HepG2 (cell line): ENCODE results near the gene SP6. TPM values are rescaled to one million over a fixed set of nuclear protein-coding genes. Genes with fewer than 3 reads are reported as not detected.
A peak's percentile ranks its signal among the peaks of the same experiment; 100 is the strongest.

Experiments used
- CCDC6 ChIP-seq: sonication (generic); formaldehyde crosslinking; IDR thresholded peaks from 2 replicates; pipeline ENCODE4 v1.8.1; 2022; ENCODE audit warnings: mild to moderate bottlenecking, missing genetic modification reagents, moderate library complexity
- HOXA3 ChIP-seq: sonication (generic); formaldehyde crosslinking; IDR thresholded peaks from 2 replicates; pipeline ENCODE4 v1.5.0; 2020; ENCODE audit warnings: missing genetic modification reagents
- IRF2 ChIP-seq: IDR thresholded peaks from 2 replicates; pipeline ENCODE4 v1.6.1; 2018; ENCODE audit warnings: missing genetic modification reagents, missing compliant biosample characterization
- KDM3A ChIP-seq: IDR thresholded peaks from 2 replicates; pipeline ENCODE4 v1.6.1; 2018; ENCODE audit warnings: low read depth, missing compliant biosample characterization
- RARA ChIP-seq: IDR thresholded peaks from 2 replicates; pipeline ENCODE4 v1.6.1; 2016; ENCODE audit warnings: missing genetic modification reagents, missing compliant biosample characterization
- RXRA ChIP-seq: sonication (generic); formaldehyde crosslinking; IDR thresholded peaks from 2 replicates; pipeline ENCODE4 v1.5.1; 2020; ENCODE audit warnings: missing genetic modification reagents
- SP4 ChIP-seq: sonication (generic); formaldehyde crosslinking; IDR thresholded peaks from 2 replicates; pipeline ENCODE4 v1.8.1; 2023; ENCODE audit warnings: mild to moderate bottlenecking, missing genetic modification reagents
- WIZ ChIP-seq: sonication (generic); formaldehyde crosslinking; IDR thresholded peaks from 2 replicates; pipeline ENCODE4 v1.5.1; 2020; ENCODE audit warnings: mild to moderate bottlenecking, missing genetic modification reagents
- ZEB1 ChIP-seq: IDR thresholded peaks from 2 replicates; pipeline ENCODE4 v1.6.1; 2012; ENCODE audit warnings: mild to moderate bottlenecking, low read depth, inconsistent platforms; ENCODE audit not compliant: insufficient replicate concordance
- ZKSCAN5 ChIP-seq: sonication (generic); formaldehyde crosslinking; IDR thresholded peaks from 2 replicates; pipeline ENCODE4 v1.5.1; 2020; ENCODE audit warnings: mild to moderate bottlenecking, missing genetic modification reagents
- ZNF343 ChIP-seq: sonication (generic); formaldehyde crosslinking; IDR thresholded peaks from 2 replicates; pipeline ENCODE4 v1.4.0; 2020; ENCODE audit warnings: mild to moderate bottlenecking, missing genetic modification reagents
- ZNF510 ChIP-seq: sonication (generic); formaldehyde crosslinking; IDR thresholded peaks from 2 replicates; pipeline ENCODE4 v1.4.0; 2020; ENCODE audit warnings: low read depth, mild to moderate bottlenecking, missing genetic modification reagents
- ZNF788 ChIP-seq: sonication (generic); formaldehyde crosslinking; IDR thresholded peaks from 2 replicates; pipeline ENCODE4 v1.5.0; 2020; ENCODE audit warnings: mild to moderate bottlenecking, missing genetic modification reagents, borderline replicate concordance
- polyA plus RNA-seq, 8 experiments: library from polyadenylated mRNA; depleted of rRNA in 3 of 8; stranded (reverse) in 7 of 8; unstranded in 1 of 8; fragments of >200 nt; fragmentation: Illumina TruSeq in 4 of 8; extraction: Trizol in 4 of 8; gene quantifications; 2 replicates each; pipeline versions ENCODE4 v1.2.1 to v1.2.3, GENCODE V29; 2011 to 2016; ENCODE audit warnings: low read depth in 4 of 8, missing spikeins in 1 of 8, mixed read lengths in 1 of 8; ENCODE audit not compliant: insufficient read depth in 1 of 8
- total RNA-seq, 5 experiments: library from RNA; depleted of rRNA; stranded (reverse); fragments of >200 nt; fragmentation: Illumina TruSeq; extraction: Trizol; gene quantifications; 2 replicates each; pipeline ENCODE4 v1.2.3, GENCODE V29; 2016; ENCODE audit warnings: low read depth in 1 of 5
- TF ChIP-seq, protein P1 (sequence below), 2 experiments: fragments of 450-650 bp in 1 of 2; sonication (generic) in 1 of 2; formaldehyde crosslinking in 1 of 2; IDR thresholded peaks; 2 replicates each; pipeline versions ENCODE4 v1.6.1 to v1.8.0; 2016 to 2022; ENCODE audit warnings: antibody characterized with exemption in 1 of 2, mild to moderate bottlenecking in 1 of 2, missing genetic modification reagents in 1 of 2
- TF ChIP-seq, protein P2 (sequence below): IDR thresholded peaks from 2 replicates; pipeline ENCODE4 v1.6.1; 2012; ENCODE audit warnings: low read length, improper control_type of control experiment

The SP6 gene
- total and polyA plus RNA-seq, 2 of the 13 experiments (the other 11 are each of a cell fraction or from before 2014, with no cell fraction given): 0.07 TPM

DNA sequence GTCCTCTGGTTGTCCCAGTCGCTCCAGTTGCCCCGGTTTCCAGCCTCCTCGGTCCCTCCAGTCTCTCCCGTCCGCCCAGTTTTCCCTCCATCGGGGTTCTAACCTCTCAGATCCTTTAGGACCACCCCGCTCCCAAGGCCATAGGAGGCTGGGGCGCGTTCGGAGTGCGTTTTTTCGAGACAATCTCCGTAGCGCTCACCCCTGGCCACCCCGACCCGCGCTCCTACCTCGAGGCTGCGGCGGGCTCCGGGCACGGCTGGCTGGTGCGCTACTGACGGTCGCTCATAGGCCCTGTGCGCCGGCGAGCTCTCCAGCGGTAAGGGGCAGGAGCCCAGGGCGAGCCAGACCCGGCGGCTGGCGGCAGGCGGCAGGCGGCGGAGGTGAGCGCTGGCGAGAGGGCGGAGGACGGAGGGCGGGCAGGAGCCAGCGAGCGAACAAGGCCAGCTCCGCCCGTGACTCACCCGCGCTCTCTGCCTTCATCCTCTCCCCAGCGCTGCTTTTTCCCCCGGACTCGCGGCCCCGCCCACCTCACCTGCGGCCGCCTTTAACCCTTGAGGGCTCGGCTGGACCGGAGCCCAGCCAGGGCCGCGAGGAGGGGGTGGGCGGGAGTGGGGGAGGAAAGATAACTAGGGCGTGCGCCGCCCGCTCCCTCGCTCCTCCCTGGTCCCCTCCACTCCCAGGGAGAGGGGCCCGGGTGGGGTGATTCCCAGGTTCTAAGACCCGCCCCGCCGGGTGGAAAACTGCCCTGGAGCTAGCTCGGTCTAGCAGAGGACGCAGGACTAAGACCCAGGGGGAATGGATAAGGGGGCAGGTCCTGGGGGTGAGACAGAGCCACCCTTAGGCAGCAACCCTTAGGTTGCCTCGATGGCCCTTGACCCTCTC, at the start of gene SP6 (continued):
- TF ChIP-seq, protein P1, sequence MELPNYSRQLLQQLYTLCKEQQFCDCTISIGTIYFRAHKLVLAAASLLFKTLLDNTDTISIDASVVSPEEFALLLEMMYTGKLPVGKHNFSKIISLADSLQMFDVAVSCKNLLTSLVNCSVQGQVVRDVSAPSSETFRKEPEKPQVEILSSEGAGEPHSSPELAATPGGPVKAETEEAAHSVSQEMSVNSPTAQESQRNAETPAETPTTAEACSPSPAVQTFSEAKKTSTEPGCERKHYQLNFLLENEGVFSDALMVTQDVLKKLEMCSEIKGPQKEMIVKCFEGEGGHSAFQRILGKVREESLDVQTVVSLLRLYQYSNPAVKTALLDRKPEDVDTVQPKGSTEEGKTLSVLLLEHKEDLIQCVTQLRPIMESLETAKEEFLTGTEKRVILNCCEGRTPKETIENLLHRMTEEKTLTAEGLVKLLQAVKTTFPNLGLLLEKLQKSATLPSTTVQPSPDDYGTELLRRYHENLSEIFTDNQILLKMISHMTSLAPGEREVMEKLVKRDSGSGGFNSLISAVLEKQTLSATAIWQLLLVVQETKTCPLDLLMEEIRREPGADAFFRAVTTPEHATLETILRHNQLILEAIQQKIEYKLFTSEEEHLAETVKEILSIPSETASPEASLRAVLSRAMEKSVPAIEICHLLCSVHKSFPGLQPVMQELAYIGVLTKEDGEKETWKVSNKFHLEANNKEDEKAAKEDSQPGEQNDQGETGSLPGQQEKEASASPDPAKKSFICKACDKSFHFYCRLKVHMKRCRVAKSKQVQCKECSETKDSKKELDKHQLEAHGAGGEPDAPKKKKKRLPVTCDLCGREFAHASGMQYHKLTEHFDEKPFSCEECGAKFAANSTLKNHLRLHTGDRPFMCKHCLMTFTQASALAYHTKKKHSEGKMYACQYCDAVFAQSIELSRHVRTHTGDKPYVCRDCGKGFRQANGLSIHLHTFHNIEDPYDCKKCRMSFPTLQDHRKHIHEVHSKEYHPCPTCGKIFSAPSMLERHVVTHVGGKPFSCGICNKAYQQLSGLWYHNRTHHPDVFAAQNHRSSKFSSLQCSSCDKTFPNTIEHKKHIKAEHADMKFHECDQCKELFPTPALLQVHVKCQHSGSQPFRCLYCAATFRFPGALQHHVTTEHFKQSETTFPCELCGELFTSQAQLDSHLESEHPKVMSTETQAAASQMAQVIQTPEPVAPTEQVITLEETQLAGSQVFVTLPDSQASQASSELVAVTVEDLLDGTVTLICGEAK (IDR thresholded peaks at IDR 0.05): no peak
- TF ChIP-seq, protein P1 (CRISPR knock-in tag; IDR thresholded peaks at IDR 0.05): peak; percentile 27
- TF ChIP-seq ZNF510 (CRISPR knock-in tag): no peak
- TF ChIP-seq HOXA3 (CRISPR knock-in tag): peak; percentile 70; the same call in 1 of the 2 replicates
- TF ChIP-seq ZNF788 (CRISPR knock-in tag): no peak; the same call in 1 of the 2 replicates
- TF ChIP-seq, protein P2, sequence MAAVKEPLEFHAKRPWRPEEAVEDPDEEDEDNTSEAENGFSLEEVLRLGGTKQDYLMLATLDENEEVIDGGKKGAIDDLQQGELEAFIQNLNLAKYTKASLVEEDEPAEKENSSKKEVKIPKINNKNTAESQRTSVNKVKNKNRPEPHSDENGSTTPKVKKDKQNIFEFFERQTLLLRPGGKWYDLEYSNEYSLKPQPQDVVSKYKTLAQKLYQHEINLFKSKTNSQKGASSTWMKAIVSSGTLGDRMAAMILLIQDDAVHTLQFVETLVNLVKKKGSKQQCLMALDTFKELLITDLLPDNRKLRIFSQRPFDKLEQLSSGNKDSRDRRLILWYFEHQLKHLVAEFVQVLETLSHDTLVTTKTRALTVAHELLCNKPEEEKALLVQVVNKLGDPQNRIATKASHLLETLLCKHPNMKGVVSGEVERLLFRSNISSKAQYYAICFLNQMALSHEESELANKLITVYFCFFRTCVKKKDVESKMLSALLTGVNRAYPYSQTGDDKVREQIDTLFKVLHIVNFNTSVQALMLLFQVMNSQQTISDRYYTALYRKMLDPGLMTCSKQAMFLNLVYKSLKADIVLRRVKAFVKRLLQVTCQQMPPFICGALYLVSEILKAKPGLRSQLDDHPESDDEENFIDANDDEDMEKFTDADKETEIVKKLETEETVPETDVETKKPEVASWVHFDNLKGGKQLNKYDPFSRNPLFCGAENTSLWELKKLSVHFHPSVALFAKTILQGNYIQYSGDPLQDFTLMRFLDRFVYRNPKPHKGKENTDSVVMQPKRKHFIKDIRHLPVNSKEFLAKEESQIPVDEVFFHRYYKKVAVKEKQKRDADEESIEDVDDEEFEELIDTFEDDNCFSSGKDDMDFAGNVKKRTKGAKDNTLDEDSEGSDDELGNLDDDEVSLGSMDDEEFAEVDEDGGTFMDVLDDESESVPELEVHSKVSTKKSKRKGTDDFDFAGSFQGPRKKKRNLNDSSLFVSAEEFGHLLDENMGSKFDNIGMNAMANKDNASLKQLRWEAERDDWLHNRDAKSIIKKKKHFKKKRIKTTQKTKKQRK: no peak
- TF ChIP-seq IRF2: peak; percentile 20; the same call in 1 of the 2 replicates
- TF ChIP-seq SP4: peak; percentile 75; the same call in 1 of the 2 replicates
- TF ChIP-seq WIZ (CRISPR knock-in tag): 0 out of 2 replicates have a peak, but pooled peaks have one; percentile 79
- peak; percentile 82; the same call in 1 of the 2 replicates for TF ChIP-seq KDM3A (CRISPR knock-in tag)
- peak; percentile 91 for TF ChIP-seq ZEB1
- 0 out of 2 replicates have a peak, but pooled peaks have one; percentile 26 for TF ChIP-seq RARA (CRISPR knock-in tag)
- TF ChIP-seq ZKSCAN5 (CRISPR knock-in tag): peak; percentile 34; the same call in 1 of the 2 replicates
- TF ChIP-seq CCDC6: peak; percentile 66; the same call in 1 of the 2 replicates
- TF ChIP-seq RXRA: peak; percentile 58; the same call in 1 of the 2 replicates
- TF ChIP-seq ZNF343: peak; percentile 55; the same call in 1 of the 2 replicates
